ENCODE measurements around the gene MKNK1. TPM values are rescaled to one million over a fixed set of nuclear protein-coding genes. Genes with fewer than 3 reads are reported as not detected.

Gene MKNK1
- total RNA-seq, 1 donor from 2014 or later: 30.6 TPM

DNA sequence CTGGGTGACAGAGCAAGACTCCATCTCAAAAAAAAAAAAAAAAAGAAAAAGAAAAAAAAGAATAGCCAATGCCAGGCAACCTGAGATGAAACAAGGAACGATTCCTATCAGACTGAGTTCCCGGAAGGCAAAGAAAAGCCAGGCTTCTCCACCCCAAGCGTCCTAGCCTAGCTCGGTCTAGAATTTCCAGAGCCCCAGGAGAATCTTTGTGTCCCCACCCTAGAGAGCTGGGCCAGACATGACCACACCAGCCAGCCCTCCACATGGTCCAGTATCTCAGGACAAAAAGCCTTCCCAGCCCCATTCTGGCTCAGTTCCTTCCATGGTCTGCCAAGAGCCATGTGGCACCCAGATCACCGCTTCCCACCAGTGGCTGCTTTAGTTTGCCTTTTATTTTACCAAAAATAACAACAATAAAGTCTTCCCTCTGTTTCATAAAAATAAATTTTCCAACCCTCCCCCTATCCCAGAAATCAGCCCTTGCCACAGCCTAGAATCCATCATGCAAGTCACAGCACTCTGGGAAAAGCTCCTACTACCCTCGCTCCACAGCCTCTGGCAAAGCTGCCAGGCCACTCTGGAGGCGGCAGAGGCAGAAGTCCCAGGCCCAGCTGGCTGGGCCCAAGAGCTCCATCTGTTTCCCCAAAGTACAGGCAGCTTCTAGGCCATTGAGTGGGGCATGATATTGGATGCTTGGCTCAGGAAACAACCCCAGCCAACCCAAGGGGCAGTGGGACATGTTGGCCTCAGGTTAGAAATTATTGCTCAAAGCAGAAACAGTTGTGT lies 3.5 kb upstream of the MKNK1 start:
- DNase-seq (ENCODE audit: low spot score in 2 of 2, unreplicated experiment in 2 of 2): no peak
- Mint-ChIP-seq H3K4me1 (peaks cover 21% of the 10 kb centered on the region), H3K27me3 (ENCODE audit: low read depth) (no peaks in the 10 kb centered on the region), H3K36me3 (peaks cover 20% of the 10 kb centered on the region), H3K27ac (no peak overlapping the region), H3K4me3 (no peak overlapping the region), H3K9me3 (no peaks in the 10 kb centered on the region)
- TF ChIP-seq, protein P1, sequence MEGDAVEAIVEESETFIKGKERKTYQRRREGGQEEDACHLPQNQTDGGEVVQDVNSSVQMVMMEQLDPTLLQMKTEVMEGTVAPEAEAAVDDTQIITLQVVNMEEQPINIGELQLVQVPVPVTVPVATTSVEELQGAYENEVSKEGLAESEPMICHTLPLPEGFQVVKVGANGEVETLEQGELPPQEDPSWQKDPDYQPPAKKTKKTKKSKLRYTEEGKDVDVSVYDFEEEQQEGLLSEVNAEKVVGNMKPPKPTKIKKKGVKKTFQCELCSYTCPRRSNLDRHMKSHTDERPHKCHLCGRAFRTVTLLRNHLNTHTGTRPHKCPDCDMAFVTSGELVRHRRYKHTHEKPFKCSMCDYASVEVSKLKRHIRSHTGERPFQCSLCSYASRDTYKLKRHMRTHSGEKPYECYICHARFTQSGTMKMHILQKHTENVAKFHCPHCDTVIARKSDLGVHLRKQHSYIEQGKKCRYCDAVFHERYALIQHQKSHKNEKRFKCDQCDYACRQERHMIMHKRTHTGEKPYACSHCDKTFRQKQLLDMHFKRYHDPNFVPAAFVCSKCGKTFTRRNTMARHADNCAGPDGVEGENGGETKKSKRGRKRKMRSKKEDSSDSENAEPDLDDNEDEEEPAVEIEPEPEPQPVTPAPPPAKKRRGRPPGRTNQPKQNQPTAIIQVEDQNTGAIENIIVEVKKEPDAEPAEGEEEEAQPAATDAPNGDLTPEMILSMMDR (IDR thresholded peaks at IDR 0.05; ENCODE audit: unreplicated experiment): no peak

DNA sequence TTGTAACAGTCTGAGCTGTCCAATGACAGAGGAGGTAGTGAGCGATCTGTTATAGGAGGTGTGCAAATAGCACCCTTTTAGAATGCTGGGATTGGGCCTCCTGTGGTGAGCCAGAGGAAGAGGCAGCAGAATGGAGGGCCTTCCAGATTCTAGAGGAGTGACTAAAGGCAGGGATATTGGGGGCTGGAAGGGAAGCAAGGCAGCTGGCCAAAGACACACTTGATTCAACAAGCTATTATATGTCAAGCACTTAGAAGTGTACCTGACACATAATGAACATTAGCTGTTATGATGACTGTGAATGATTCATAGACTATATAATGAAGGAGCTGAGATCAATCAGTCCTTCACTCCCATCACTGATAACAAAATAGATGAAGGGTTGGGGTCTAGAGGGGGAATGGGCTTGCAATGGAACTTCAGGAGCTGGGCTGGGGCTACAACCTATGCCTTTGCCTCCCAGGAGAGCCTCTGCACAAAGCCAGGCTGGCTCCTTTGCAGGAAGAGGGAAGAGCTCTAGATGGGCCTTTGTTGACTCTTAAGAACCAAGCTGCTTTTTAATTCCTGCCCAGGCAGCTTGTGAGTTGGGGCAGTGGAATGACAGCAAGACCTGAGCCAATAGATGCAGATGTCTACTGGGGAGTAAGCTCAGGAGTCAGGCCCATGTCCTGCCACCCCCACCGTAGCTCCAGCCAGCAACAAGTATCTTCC lies 2.3 kb upstream of the MKNK1 start:
- Mint-ChIP-seq H3K27me3 (ENCODE audit: low read depth) (no peaks in the 10 kb centered on the region), H3K4me3 (no peak overlapping the region), H3K36me3 (peaks cover 20% of the 10 kb centered on the region), H3K9me3 (no peaks in the 10 kb centered on the region), H3K4me1 (peaks cover 19% of the 10 kb centered on the region), H3K27ac (no peak overlapping the region)
- TF ChIP-seq, protein P1 (IDR thresholded peaks at IDR 0.05; ENCODE audit: unreplicated experiment): no peak
- DNase-seq (ENCODE audit: low spot score in 2 of 2, unreplicated experiment in 2 of 2): no peak

GRCh38 chr1:46605232-46605631 lies 1.2 kb upstream of the MKNK1 start:
- Mint-ChIP-seq H3K4me3 (peak overlapping the region; percentile 91), H3K27ac (peak overlapping the region; percentile 30), H3K9me3 (no peaks in the 10 kb centered on the region), H3K27me3 (ENCODE audit: low read depth) (no peaks in the 10 kb centered on the region), H3K4me1 (peaks cover 22% of the 10 kb centered on the region), H3K36me3 (peaks cover 20% of the 10 kb centered on the region)
- TF ChIP-seq, protein P1 (IDR thresholded peaks at IDR 0.05; ENCODE audit: unreplicated experiment): no peak
- DNase-seq (ENCODE audit: low spot score in 2 of 2, unreplicated experiment in 2 of 2): no peak

DNA sequence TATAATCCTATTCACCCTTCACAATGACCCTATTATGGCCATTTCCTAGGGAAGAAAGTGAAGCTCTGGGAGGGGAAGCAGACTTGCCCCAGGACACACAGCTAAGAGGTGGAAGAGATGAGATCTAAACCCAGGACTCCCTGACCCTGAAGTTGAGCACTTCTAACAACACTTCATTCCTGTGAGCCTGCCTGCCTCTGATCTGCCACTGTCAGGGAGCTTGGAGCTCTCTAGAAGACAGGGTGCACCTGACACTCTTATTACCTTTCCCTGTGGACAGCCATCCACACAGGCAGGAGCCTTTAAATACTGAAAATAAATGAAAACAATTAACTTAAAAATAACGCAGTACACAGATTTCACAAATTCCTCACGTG lies 599 bp downstream of the MKNK1 start:
- no peak for DNase-seq (ENCODE audit: low spot score in 2 of 2, unreplicated experiment in 2 of 2)
- Mint-ChIP-seq H3K27me3 (ENCODE audit: low read depth) (no peaks in the 10 kb centered on the region), H3K27ac (peak overlapping the region; percentile 91)

GRCh38 chr1:46601257-46602007 lies 2.6 kb downstream of the MKNK1 start:
- TF ChIP-seq, protein P1 (IDR thresholded peaks at IDR 0.05; ENCODE audit: unreplicated experiment): no peak
- no peak for DNase-seq (ENCODE audit: low spot score in 2 of 2, unreplicated experiment in 2 of 2)
- H3K27me3 Mint-ChIP-seq (ENCODE audit: low read depth): no peaks in the 10 kb centered on the region
- no peaks in the 10 kb centered on the region for H3K9me3 Mint-ChIP-seq
- H3K4me1 Mint-ChIP-seq: peaks cover 26% of the 10 kb centered on the region
- H3K36me3 Mint-ChIP-seq: no peaks in the 10 kb centered on the region
- no peak overlapping the region for H3K27ac Mint-ChIP-seq
- H3K4me3 Mint-ChIP-seq: no peak overlapping the region

More for the DNA sequence above, 599 bp downstream of the MKNK1 start:
- TF ChIP-seq, protein P1 (IDR thresholded peaks at IDR 0.05; ENCODE audit: unreplicated experiment): no peak
- Mint-ChIP-seq H3K36me3 (peaks cover 4% of the 10 kb centered on the region), H3K4me3 (peak overlapping the region; percentile 91), H3K9me3 (no peaks in the 10 kb centered on the region), H3K4me1 (peaks cover 26% of the 10 kb centered on the region)

Data from mesothelial cell of epicardium (in vitro differentiated cells).